MM.1S (cell line): Measurements from ENCODE around the gene MYO6.
"Not testable (repeated sequence)": the region's sequence is repeated elsewhere in the genome, so short reads cannot be mapped to it uniquely, and the experiment has no call there.

Experiments used
- DNase-seq: peaks from one replicate; pipeline ENCODE4 v3.0.0-alpha.2; 2015
- H2AFZ ChIP-seq: fragments of 300-600 bp; sonication (generic); 2 replicates; pipeline ENCODE4 v1.6.0; 2016; ENCODE audit warnings: antibody characterized with exemption, low read length
- H3F3A ChIP-seq: fragments of 300-600 bp; sonication (generic); 2 replicates; pipeline ENCODE4 v1.6.1; 2016; ENCODE audit warnings: mild to moderate bottlenecking, antibody characterized with exemption, low read length, moderate library complexity, mixed read lengths; ENCODE audit not compliant: insufficient read depth
- H3K27ac ChIP-seq: fragments of 300-600 bp; sonication (generic); 2 replicates; pipeline ENCODE4 v1.5.1; 2016; ENCODE audit warnings: mild to moderate bottlenecking, low read length
- H3K27me3 ChIP-seq: fragments of 300-600 bp; sonication (generic); replicated peaks from 2 replicates; pipeline ENCODE4 v1.6.0; 2016; ENCODE audit warnings: low read length; ENCODE audit not compliant: insufficient read depth
- H3K36me3 ChIP-seq: fragments of 300-600 bp; sonication (generic); replicated peaks from 2 replicates; pipeline ENCODE4 v1.6.1; 2016; ENCODE audit warnings: mild to moderate bottlenecking, low read length, mixed read lengths; ENCODE audit not compliant: insufficient read depth
- H3K4me1 ChIP-seq: fragments of 300-600 bp; sonication (generic); 2 replicates; pipeline ENCODE4 v1.6.1; 2016; ENCODE audit warnings: low read length, mixed read lengths
- H3K4me2 ChIP-seq: fragments of 300-600 bp; sonication (generic); 2 replicates; pipeline ENCODE4 v1.6.0; 2016; ENCODE audit warnings: low read depth, low read length
- H3K4me3 ChIP-seq: fragments of 300-600 bp; sonication (generic); 2 replicates; pipeline ENCODE4 v1.5.1; 2016; ENCODE audit warnings: low read length, mixed read lengths
- H3K79me2 ChIP-seq: fragments of 300-600 bp; sonication (generic); 2 replicates; pipeline ENCODE4 v1.6.1; 2016; ENCODE audit warnings: mixed run types, low read length, mixed read lengths
- H3K9ac ChIP-seq: fragments of 300-600 bp; sonication (generic); 2 replicates; pipeline ENCODE4 v1.6.1; 2016; ENCODE audit warnings: low read length, mixed read lengths
- H3K9me2 ChIP-seq: fragments of 300-600 bp; sonication (generic); replicated peaks from 2 replicates; pipeline ENCODE4 v1.6.1; 2016; ENCODE audit warnings: mild to moderate bottlenecking, low read length, mixed read lengths; ENCODE audit not compliant: insufficient read depth
- H3K9me3 ChIP-seq: fragments of 300-600 bp; sonication (generic); replicated peaks from 2 replicates; pipeline ENCODE4 v1.6.1; 2016; ENCODE audit warnings: mild to moderate bottlenecking, low read length, mixed read lengths; ENCODE audit not compliant: insufficient read depth
- H4K20me1 ChIP-seq: fragments of 300-600 bp; sonication (generic); 2 replicates; pipeline ENCODE4 v1.6.1; 2016; ENCODE audit warnings: mild to moderate bottlenecking, low read length, moderate library complexity, mixed read lengths; ENCODE audit not compliant: insufficient read depth
- CTCF ChIP-seq: fragments of 300-600 bp; sonication (generic); IDR thresholded peaks from 2 replicates; pipeline ENCODE4 v1.5.1; 2016; ENCODE audit warnings: antibody characterized with exemption, low read length, mixed read lengths
- EZH2 ChIP-seq: fragments of 300-600 bp; sonication (generic); optimal IDR thresholded peaks from 2 replicates; pipeline ENCODE3; 2017; ENCODE audit warnings: low read depth, mild to moderate bottlenecking, antibody characterized with exemption, low read length, mixed read lengths
- EZH2phosphoT487 ChIP-seq: fragments of 300-600 bp; sonication (generic); IDR thresholded peaks from 2 replicates; pipeline ENCODE4 v1.6.1; 2018; ENCODE audit warnings: antibody characterized with exemption, low read length

The MYO6 gene

GRCh38 chr6:75893058-75893775 lies 144.2 kb downstream of the MYO6 start:
- Histone ChIP-seq H3K9me2 (no peaks in the 10 kb centered on the region), H2AFZ (no peak overlapping the region), H3K4me3 (no peak overlapping the region), H3K36me3 (0 out of 2 replicates have a peak, but pooled peaks cover 3% of the 10 kb centered on the region), H3K9ac (no peak overlapping the region), H4K20me1 (no peaks in the 10 kb centered on the region), H3K4me1 (no peaks in the 10 kb centered on the region), H3F3A (no peaks in the 10 kb centered on the region), H3K9me3 (no peaks in the 10 kb centered on the region), H3K79me2 (no peaks in the 10 kb centered on the region), H3K27me3 (no peaks in the 10 kb centered on the region), H3K27ac (no peak overlapping the region), H3K4me2 (no peak overlapping the region)
- peak; percentile 62 for DNase-seq
- TF ChIP-seq CTCF, result peak; percentile 73
- TF ChIP-seq EZH2, result no peak
- no peak for TF ChIP-seq EZH2phosphoT487

GRCh38 chr6:75893776-75894152 lies 144.7 kb downstream of the MYO6 start:
- Histone ChIP-seq H3K27ac (no peak overlapping the region), H2AFZ (no peak overlapping the region), H3K4me2 (no peak overlapping the region), H3K4me3 (no peak overlapping the region), H3K9ac (no peak overlapping the region), H3K9me3 (no peaks in the 10 kb centered on the region), H3K36me3 (0 out of 2 replicates have a peak, but pooled peaks cover 6% of the 10 kb centered on the region), H3K27me3 (no peaks in the 10 kb centered on the region), H4K20me1 (no peaks in the 10 kb centered on the region), H3K4me1 (no peaks in the 10 kb centered on the region), H3K79me2 (no peaks in the 10 kb centered on the region), H3F3A (no peaks in the 10 kb centered on the region), H3K9me2 (no peaks in the 10 kb centered on the region)
- DNase-seq, result no peak
- TF ChIP-seq EZH2 (no peak), CTCF (no peak), EZH2phosphoT487 (no peak)

- Histone ChIP-seq H2AFZ (no peak overlapping the region), H3K9me3 (no peaks in the 10 kb centered on the region), H3K79me2 (no peaks in the 10 kb centered on the region), H3K4me3 (no peak overlapping the region), H3K4me1 (no peaks in the 10 kb centered on the region), H4K20me1 (no peaks in the 10 kb centered on the region), H3K36me3 (0 out of 2 replicates have a peak, but pooled peaks cover 6% of the 10 kb centered on the region), H3K27ac (no peak overlapping the region), H3K4me2 (no peak overlapping the region), H3F3A (no peaks in the 10 kb centered on the region), H3K9me2 (no peaks in the 10 kb centered on the region), H3K27me3 (no peaks in the 10 kb centered on the region), H3K9ac (no peak overlapping the region)
- TF ChIP-seq CTCF (no peak), EZH2 (no peak), EZH2phosphoT487 (no peak)
- DNase-seq, result no peak
Measured at GRCh38 chr6:75896526-75896925, 147.5 kb downstream of the MYO6 start.

GRCh38 chr6:75900216-75900615 lies 151.2 kb downstream of the MYO6 start:
- H3K27ac ChIP-seq, H2AFZ ChIP-seq, DNase-seq, H3K9me3 ChIP-seq, H3K9ac ChIP-seq, H4K20me1 ChIP-seq, H3K4me3 ChIP-seq, H3F3A ChIP-seq, H3K4me2 ChIP-seq, H3K36me3 ChIP-seq, H3K4me1 ChIP-seq, H3K27me3 ChIP-seq, H3K79me2 ChIP-seq, H3K9me2 ChIP-seq: not testable (repeated sequence)

- H3K9me3 ChIP-seq, H3K27me3 ChIP-seq, DNase-seq, H3K36me3 ChIP-seq, H4K20me1 ChIP-seq, H3K79me2 ChIP-seq, H3K9ac ChIP-seq, H2AFZ ChIP-seq, H3K9me2 ChIP-seq, H3K4me3 ChIP-seq, H3K4me2 ChIP-seq, H3F3A ChIP-seq, H3K4me1 ChIP-seq, H3K27ac ChIP-seq: not testable (repeated sequence)
Measured at GRCh38 chr6:75905129-75905528, 156.1 kb downstream of the MYO6 start.
